Gastroesophageal sphincter (tissue), 4 donors: ENCODE results near the gene OTOGL. TPM values are rescaled to one million over a fixed set of nuclear protein-coding genes. Genes with fewer than 3 reads are reported as not detected.
"Not testable (repeated sequence)": the region's sequence is repeated elsewhere in the genome, so short reads cannot be mapped to it uniquely, and the experiment has no call there.

Experiments used
- ATAC-seq: fragments of 150-250 bp; one replicate; pipeline ENCODE4 v1.9.1; 2016; ENCODE audit warnings: mild to moderate bottlenecking, moderate library complexity
- H3K27ac ChIP-seq, 4 donors: fragments of 200-600 bp; sonication (generic) in 3 of 4; 1 replicate in 3 of 4; 2 replicates in 1 of 4; pipeline ENCODE4 v1.5.1; 2016 to 2019
- H3K27me3 ChIP-seq: fragments of 200-600 bp; sonication (generic); one replicate; pipeline ENCODE4 v1.5.1; 2019
- H3K36me3 ChIP-seq, 2 donors: fragments of 200-600 bp; sonication (generic); one replicate each; pipeline ENCODE4 v1.5.1; 2019; ENCODE audit warnings: control low read depth in 1 of 2
- H3K4me1 ChIP-seq, 3 donors: fragments of 200-600 bp; sonication (generic); 1 replicate in 2 of 3; 2 replicates in 1 of 3; pipeline ENCODE4 v1.5.1; 2016 to 2019; ENCODE audit warnings: control low read depth in 2 of 3
- H3K4me3 ChIP-seq, 2 donors: fragments of 200-600 bp; sonication (generic); one replicate each; pipeline ENCODE4 v1.5.1; 2019; ENCODE audit warnings: mild to moderate bottlenecking in 1 of 2, moderate library complexity in 1 of 2
- H3K9me3 ChIP-seq, 3 donors: fragments of 200-600 bp; sonication (generic); one replicate each; pipeline ENCODE4 v1.5.1; 2017 to 2019; ENCODE audit warnings: control low read depth in 2 of 3
- EP300 ChIP-seq: sonication (generic); formaldehyde crosslinking; IDR thresholded peaks from one replicate; pipeline ENCODE4 v1.6.1; 2017; ENCODE audit warnings: antibody characterized with exemption, mild to moderate bottlenecking
- POLR2A ChIP-seq, 2 donors: fragments of 450-650 bp; IDR thresholded peaks; one replicate each; pipeline ENCODE4 v1.6.1; 2017; ENCODE audit warnings: antibody characterized with exemption in 2 of 2, mild to moderate bottlenecking in 2 of 2, moderate library complexity in 1 of 2
- POLR2AphosphoS5 ChIP-seq: sonication (generic); formaldehyde crosslinking; IDR thresholded peaks from one replicate; pipeline ENCODE4 v1.6.1; 2017; ENCODE audit warnings: antibody characterized with exemption
- WGBS, 2 donors: methylation state at CpG; one replicate each; pipeline ENCODE4 v1.1.5; 2018; ENCODE audit warnings: low coverage in 1 of 2; 5-methylcytosine and 5-hydroxymethylcytosine counted together
- total RNA-seq, 4 donors: library from RNA; depleted of rRNA; stranded (reverse); fragments of >200 nt; gene quantifications; one replicate each; pipeline ENCODE4 v1.1.0, GENCODE V29; 2016
- TF ChIP-seq, protein P1 (sequence below), 4 experiments: fragments of 200-600 bp in 2 of 4; fragments of 450-650 bp in 2 of 4; sonication (generic) in 1 of 4; IDR thresholded peaks; one replicate each; pipeline ENCODE4 v1.5.1; 2017 to 2019; ENCODE audit warnings: antibody characterized with exemption in 4 of 4, mild to moderate bottlenecking in 2 of 4, moderate library complexity in 2 of 4

OTOGL gene
- total RNA-seq, 4 donors from 2014 or later = 0.47 to 1.7 (median 1.4) TPM

DNA sequence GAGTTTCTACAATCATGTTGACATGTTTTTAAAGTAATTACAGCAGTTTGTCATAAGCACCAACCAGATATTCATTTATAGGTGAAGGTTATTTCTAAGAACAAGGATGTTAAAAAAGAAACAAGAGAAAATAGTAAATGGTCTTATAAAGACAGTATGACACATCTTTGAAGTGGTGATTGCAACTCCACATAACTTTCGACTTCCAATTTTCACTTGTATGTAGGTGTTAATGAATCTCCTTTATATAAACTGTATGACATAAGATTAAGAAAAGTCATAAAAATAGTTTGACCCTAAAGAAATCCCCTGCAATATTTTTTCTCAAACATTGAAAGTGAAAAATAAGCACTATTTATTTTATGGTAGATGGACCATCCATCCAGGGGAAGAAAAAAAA, 199.9 kb downstream of the OTOGL start:
- WGBS, 2 donors = 19 to 89% methylated on average over 1 of the region's 1 CpG
- Histone ChIP-seq H3K36me3 (no peaks in the 10 kb centered on the region), H3K4me3 (no peak overlapping the region), H3K4me1 (no peaks in the 10 kb centered on the region), H3K27ac (no peak overlapping the region), H3K27me3 (no peaks in the 10 kb centered on the region), H3K9me3 (no peaks in the 10 kb centered on the region)
- TF ChIP-seq, protein P1, sequence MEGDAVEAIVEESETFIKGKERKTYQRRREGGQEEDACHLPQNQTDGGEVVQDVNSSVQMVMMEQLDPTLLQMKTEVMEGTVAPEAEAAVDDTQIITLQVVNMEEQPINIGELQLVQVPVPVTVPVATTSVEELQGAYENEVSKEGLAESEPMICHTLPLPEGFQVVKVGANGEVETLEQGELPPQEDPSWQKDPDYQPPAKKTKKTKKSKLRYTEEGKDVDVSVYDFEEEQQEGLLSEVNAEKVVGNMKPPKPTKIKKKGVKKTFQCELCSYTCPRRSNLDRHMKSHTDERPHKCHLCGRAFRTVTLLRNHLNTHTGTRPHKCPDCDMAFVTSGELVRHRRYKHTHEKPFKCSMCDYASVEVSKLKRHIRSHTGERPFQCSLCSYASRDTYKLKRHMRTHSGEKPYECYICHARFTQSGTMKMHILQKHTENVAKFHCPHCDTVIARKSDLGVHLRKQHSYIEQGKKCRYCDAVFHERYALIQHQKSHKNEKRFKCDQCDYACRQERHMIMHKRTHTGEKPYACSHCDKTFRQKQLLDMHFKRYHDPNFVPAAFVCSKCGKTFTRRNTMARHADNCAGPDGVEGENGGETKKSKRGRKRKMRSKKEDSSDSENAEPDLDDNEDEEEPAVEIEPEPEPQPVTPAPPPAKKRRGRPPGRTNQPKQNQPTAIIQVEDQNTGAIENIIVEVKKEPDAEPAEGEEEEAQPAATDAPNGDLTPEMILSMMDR (IDR thresholded peaks at IDR 0.05) = no peak
- no peak for TF ChIP-seq EP300
- TF ChIP-seq POLR2A (IDR thresholded peaks at IDR 0.05) = no peak
- no peak for TF ChIP-seq POLR2AphosphoS5
- ATAC-seq = no peak

DNA sequence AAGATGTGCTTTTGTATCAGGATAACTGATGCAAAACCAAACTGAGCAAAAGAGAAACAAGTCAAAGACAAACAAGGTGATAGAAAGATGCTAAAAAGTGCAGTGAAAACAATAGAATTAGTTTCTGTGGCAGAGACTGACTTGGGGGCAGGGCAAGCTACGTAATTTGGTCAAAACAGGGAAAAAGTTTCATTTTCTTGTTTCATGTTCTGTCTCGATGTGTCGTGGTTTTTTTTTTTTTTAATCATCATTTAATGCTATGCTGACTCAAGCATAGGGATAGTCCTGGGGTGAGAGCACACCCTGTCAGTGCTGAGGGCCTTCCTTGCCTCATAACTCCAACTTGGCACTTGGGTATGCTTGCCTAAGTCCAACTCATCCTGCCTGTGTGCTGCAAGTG, 200.6 kb downstream of the OTOGL start:
- no peaks in the 10 kb centered on the region for H3K36me3 ChIP-seq
- H3K27ac ChIP-seq = no peak overlapping the region
- H3K4me1 ChIP-seq = no peaks in the 10 kb centered on the region
- H3K4me3 ChIP-seq = no peak overlapping the region
- ATAC-seq = no peak
- H3K9me3 ChIP-seq = no peaks in the 10 kb centered on the region
- TF ChIP-seq, protein P1 (IDR thresholded peaks at IDR 0.05) = no peak
- TF ChIP-seq EP300 (no peak), POLR2AphosphoS5 (no peak), POLR2A (IDR thresholded peaks at IDR 0.05) (no peak)
- no peaks in the 10 kb centered on the region for H3K27me3 ChIP-seq
- WGBS, 2 donors = 88 to 97% methylated on average over 3 of the region's 3 CpGs

DNA sequence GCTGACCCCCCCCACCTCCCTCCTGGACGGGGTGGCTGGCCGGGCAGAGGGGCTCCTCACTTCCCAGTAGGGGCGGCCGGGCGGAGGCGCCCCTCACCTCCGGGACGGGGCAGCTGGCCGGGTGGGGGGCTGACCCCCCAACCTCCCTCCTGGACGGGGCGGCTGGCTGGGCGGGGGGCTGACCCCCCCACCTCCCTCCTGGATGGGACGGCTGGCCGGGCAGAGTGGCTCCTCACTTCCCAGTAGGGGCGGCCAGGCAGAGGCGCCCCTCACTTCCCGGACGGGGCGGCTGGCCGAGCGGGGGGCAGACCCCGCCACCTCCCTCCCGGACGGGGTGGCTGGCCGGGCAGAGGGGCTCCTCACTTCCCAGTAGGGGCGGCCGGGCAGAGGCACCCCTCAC, 208.1 kb downstream of the OTOGL start:
- not testable (repeated sequence) for ATAC-seq, H3K4me1 ChIP-seq, H3K9me3 ChIP-seq, H3K4me3 ChIP-seq, H3K27ac ChIP-seq, H3K36me3 ChIP-seq, H3K27me3 ChIP-seq
- WGBS, 2 donors = no CpG with 5 or more reads among the region's 27 CpGs

DNA sequence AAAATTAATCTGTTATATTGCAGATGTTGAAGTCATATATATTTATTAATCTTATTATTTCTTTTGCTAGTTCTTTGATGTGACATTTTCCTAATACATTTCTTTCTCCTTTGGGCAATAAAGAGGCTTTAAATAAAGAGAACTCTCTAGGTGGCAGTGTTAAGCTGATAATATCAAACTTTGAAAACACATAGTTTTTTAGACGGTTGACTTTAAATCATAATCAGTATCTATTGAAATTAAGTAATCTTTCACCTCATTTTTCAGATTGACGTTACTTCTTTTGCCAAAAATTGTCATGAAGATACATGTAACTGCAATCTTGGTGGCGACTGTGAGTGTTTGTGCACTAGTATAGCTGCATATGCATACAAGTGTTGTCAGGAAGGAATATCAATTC, 213.9 kb downstream of the OTOGL start:
- no peak overlapping the region for H3K27ac ChIP-seq
- H3K4me1 ChIP-seq = no peaks in the 10 kb centered on the region
- no peak for ATAC-seq
- WGBS, 2 donors = 42 to 55% methylated on average over 3 of the region's 3 CpGs
- no peaks in the 10 kb centered on the region for H3K27me3 ChIP-seq
- no peaks in the 10 kb centered on the region for H3K36me3 ChIP-seq
- H3K9me3 ChIP-seq = no peaks in the 10 kb centered on the region
- no peak overlapping the region for H3K4me3 ChIP-seq
- TF ChIP-seq POLR2A (IDR thresholded peaks at IDR 0.05) (no peak), POLR2AphosphoS5 (no peak), EP300 (no peak)
- TF ChIP-seq, protein P1 (IDR thresholded peaks at IDR 0.05) = no peak

DNA sequence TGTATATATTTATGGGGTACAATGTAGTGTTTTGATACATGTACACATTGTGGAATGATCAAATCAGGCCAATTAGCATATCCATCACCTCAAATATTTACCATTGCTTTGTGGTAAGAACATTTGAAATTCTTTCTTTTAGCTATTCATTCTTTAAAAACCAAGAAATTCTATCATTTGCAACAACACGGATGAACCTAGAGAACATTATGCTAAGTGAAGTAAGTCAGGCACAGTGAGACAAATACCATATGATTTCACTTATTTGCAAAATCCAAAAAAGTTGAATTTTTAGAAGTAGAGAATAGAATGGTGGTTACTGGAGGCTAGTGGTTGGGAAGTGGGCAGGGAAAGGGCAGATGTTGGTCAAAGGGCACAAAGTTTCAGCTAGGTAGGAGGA, 215.4 kb downstream of the OTOGL start:
- WGBS, 2 donors = 71 to 100% methylated on average over 1 of the region's 1 CpG
- H3K4me1 ChIP-seq = no peaks in the 10 kb centered on the region
- no peaks in the 10 kb centered on the region for H3K36me3 ChIP-seq
- no peak for ATAC-seq
- H3K27me3 ChIP-seq = no peaks in the 10 kb centered on the region
- TF ChIP-seq EP300 (no peak), POLR2A (IDR thresholded peaks at IDR 0.05) (no peak), POLR2AphosphoS5 (no peak)
- TF ChIP-seq, protein P1 (IDR thresholded peaks at IDR 0.05) = no peak
- no peak overlapping the region for H3K4me3 ChIP-seq
- H3K27ac ChIP-seq = no peak overlapping the region
- H3K9me3 ChIP-seq = no peaks in the 10 kb centered on the region

DNA sequence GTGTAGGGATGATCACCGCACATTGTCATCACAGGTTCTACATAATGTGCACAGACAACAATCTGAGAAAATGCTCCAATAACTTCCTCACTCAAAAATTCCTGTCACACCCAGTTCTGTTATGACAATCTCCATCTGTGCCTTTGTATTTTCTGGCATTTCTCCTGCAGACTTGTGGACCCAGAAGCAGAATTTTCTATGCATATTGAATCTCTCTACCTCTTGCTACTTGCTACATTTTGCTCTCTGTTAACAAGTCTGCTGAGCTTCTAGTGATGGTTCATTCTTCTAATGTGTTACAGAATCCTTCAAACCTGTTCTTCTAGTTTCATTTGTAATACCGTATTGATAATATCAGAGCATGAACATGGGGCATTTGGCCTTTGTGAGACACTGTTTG, 216.9 kb downstream of the OTOGL start:
- Histone ChIP-seq H3K4me1 (no peaks in the 10 kb centered on the region), H3K27ac (no peak overlapping the region), H3K27me3 (no peaks in the 10 kb centered on the region), H3K9me3 (no peaks in the 10 kb centered on the region), H3K36me3 (no peaks in the 10 kb centered on the region), H3K4me3 (no peak overlapping the region)
- 44 to 73% methylated on average over 2 of the region's 2 CpGs for WGBS, 2 donors
- TF ChIP-seq, protein P1 (IDR thresholded peaks at IDR 0.05) = no peak
- TF ChIP-seq POLR2AphosphoS5 (no peak), POLR2A (IDR thresholded peaks at IDR 0.05) (no peak), EP300 (no peak)
- no peak for ATAC-seq
